Measurements from ENCODE around the gene KMT2C. TPM values are rescaled to one million over a fixed set of nuclear protein-coding genes. Genes with fewer than 3 reads are reported as not detected.

Gene KMT2C
- total RNA-seq, 1 donor from 2014 or later, result 99.0 TPM

DNA sequence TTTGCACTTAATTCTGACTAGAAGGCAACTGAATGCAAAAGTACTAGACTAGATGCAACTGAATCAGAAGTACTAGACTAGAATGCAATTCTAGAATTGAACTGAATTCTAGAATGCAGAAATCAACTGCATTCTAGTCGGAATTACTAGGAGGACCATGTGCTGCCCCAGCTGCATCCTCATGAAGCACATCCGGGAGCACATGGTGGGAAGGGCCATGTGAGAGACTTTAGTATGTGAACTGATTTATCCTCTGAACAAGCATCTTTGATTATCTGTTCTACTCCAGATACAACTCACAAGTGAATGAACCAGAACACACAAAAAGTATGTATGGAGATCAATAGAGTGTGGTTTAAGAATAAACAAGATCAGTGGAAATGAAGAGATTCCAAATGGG lies 295.2 kb downstream of the KMT2C start:
- H3K27me3 ChIP-seq, result no peaks in the 10 kb centered on the region
- no peak overlapping the region for H3K27ac ChIP-seq
- H3K4me1 ChIP-seq, result no peaks in the 10 kb centered on the region
- DNase-seq, result no peak
- intact Hi-C loops (cut with DNase I), result no loop called here
- no peak overlapping the region for H3K4me3 ChIP-seq
- TF ChIP-seq, protein P1, sequence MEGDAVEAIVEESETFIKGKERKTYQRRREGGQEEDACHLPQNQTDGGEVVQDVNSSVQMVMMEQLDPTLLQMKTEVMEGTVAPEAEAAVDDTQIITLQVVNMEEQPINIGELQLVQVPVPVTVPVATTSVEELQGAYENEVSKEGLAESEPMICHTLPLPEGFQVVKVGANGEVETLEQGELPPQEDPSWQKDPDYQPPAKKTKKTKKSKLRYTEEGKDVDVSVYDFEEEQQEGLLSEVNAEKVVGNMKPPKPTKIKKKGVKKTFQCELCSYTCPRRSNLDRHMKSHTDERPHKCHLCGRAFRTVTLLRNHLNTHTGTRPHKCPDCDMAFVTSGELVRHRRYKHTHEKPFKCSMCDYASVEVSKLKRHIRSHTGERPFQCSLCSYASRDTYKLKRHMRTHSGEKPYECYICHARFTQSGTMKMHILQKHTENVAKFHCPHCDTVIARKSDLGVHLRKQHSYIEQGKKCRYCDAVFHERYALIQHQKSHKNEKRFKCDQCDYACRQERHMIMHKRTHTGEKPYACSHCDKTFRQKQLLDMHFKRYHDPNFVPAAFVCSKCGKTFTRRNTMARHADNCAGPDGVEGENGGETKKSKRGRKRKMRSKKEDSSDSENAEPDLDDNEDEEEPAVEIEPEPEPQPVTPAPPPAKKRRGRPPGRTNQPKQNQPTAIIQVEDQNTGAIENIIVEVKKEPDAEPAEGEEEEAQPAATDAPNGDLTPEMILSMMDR (IDR thresholded peaks at IDR 0.05), result no peak
- H3K9me3 ChIP-seq, result no peaks in the 10 kb centered on the region
- no peak for ATAC-seq
- H3K36me3 ChIP-seq, result peaks cover 87% of the 10 kb centered on the region

DNA sequence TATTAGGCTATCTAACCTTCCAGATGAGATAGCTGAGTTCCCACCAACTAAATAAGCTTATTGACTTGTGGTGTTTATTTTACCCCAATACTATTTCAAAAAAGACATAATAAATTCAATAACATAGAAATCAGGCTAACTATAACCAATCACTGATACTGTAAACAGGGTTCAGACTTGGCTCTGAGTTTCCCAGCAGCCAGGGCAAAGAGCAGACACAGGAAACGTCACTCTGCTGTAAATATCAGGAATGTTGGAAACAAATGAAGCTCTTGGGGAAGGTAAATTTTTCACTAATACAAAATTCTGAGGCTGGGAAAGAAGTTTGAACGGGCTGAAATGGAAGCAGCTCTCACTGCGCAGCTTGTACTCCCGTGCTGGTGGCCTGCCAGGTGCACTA lies 295.7 kb downstream of the KMT2C start:
- intact Hi-C loops (cut with DNase I), result no loop called here
- DNase-seq (no peak), ATAC-seq (no peak)
- TF ChIP-seq, protein P1 (IDR thresholded peaks at IDR 0.05), result no peak
- no peaks in the 10 kb centered on the region for H3K9me3 ChIP-seq
- H3K4me1 ChIP-seq, result no peaks in the 10 kb centered on the region
- H3K27me3 ChIP-seq, result no peaks in the 10 kb centered on the region
- no peak overlapping the region for H3K4me3 ChIP-seq
- no peak overlapping the region for H3K27ac ChIP-seq
- peaks cover 82% of the 10 kb centered on the region for H3K36me3 ChIP-seq

GRCh38 chr7:152137476-152138025 lies 298.3 kb downstream of the KMT2C start:
- Histone ChIP-seq H3K36me3 (peaks cover 61% of the 10 kb centered on the region), H3K27me3 (no peaks in the 10 kb centered on the region), H3K4me1 (no peaks in the 10 kb centered on the region), H3K4me3 (no peak overlapping the region), H3K27ac (no peak overlapping the region), H3K9me3 (no peaks in the 10 kb centered on the region)
- ATAC-seq (no peak), DNase-seq (no peak)
- intact Hi-C loops (cut with DNase I), result no loop called here
- TF ChIP-seq, protein P1 (IDR thresholded peaks at IDR 0.05), result no peak

GRCh38 chr7:152136686-152137085 lies 299.1 kb downstream of the KMT2C start:
- TF ChIP-seq, protein P1 (IDR thresholded peaks at IDR 0.05), result no peak
- intact Hi-C loops (cut with DNase I), result no loop called here
- no peaks in the 10 kb centered on the region for H3K4me1 ChIP-seq
- DNase-seq (no peak), ATAC-seq (no peak)
- H3K27ac ChIP-seq, result no peak overlapping the region
- no peak overlapping the region for H3K4me3 ChIP-seq
- H3K27me3 ChIP-seq, result no peaks in the 10 kb centered on the region
- no peaks in the 10 kb centered on the region for H3K9me3 ChIP-seq
- peaks cover 61% of the 10 kb centered on the region for H3K36me3 ChIP-seq

DNA sequence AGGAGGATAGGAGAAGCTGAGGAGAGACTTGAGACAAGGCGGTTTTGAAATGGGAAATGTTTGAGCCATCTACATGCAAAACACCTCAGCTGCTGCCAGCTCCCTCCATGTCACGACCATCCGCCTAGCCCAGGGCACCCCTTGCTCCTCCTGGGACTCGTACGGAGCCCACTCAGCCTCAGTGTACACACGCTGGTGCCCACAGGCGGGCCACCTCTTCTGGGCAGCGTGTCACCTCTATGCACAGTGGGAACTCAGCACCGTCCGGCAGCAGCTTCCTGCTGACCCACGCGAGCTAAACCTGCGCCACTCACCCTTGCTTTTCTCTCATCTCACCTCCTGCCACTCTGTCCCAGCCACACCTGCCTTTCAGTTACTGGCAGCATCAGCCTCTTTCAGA lies 302.0 kb downstream of the KMT2C start:
- TF ChIP-seq, protein P1 (IDR thresholded peaks at IDR 0.05), result no peak
- no peak for DNase-seq
- intact Hi-C loops (cut with DNase I), result no loop called here
- peak; percentile 39 for ATAC-seq
- no peaks in the 10 kb centered on the region for H3K4me1 ChIP-seq
- no peaks in the 10 kb centered on the region for H3K9me3 ChIP-seq
- H3K27me3 ChIP-seq, result no peaks in the 10 kb centered on the region
- H3K36me3 ChIP-seq, result peaks cover 55% of the 10 kb centered on the region
- H3K4me3 ChIP-seq, result no peak overlapping the region
- H3K27ac ChIP-seq, result no peak overlapping the region

DNA sequence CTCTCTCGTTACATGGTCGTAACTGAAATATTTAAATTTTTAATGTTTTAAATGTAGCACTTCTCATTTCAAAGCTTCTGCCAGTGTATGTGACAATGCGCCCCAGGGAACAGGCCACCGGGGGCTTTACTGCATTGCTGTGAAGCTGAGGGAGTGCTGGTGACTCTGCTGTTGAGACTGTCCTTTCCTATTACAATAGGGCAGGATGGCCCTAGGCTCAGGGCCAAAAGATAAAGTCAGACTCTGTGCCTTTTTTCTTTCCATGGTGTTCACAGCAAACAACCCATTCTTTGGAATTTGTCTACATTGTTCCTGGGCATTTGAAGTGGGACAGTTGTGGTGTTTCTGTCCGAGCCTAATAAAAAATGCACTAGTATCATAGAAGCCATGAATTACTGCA lies 303.0 kb downstream of the KMT2C start:
- H3K27me3 ChIP-seq, result no peaks in the 10 kb centered on the region
- DNase-seq (no peak), ATAC-seq (no peak)
- intact Hi-C loops (cut with DNase I), result no loop called here
- no peak overlapping the region for H3K27ac ChIP-seq
- no peak overlapping the region for H3K4me3 ChIP-seq
- no peaks in the 10 kb centered on the region for H3K9me3 ChIP-seq
- peaks cover 50% of the 10 kb centered on the region for H3K36me3 ChIP-seq
- TF ChIP-seq, protein P1 (IDR thresholded peaks at IDR 0.05), result no peak
- no peaks in the 10 kb centered on the region for H3K4me1 ChIP-seq
